Activated CD8-positive, alpha-beta memory T cell treated with anti-CD3 and anti-CD28 coated beads, Interleukin-2, amount 10 ng/mL, durations not matched to agents 7 days and 5 days (primary cell): ENCODE measurements around the gene HECTD1. TPM values are rescaled to one million over a fixed set of nuclear protein-coding genes. Genes with fewer than 3 reads are reported as not detected.

Experiments
- ATAC-seq: fragments of 150-1000 bp; cut with Tn5 transposase; one replicate; pipeline ENCODE4 v1.10.0; 2021; ENCODE audit warnings: moderate library complexity
- CTCF ChIA-PET: fragments of 350-600 bp; sonication (Branson Sonifier 250); formaldehyde crosslinking; loops from one replicate; lab custom pipeline; 2021; ENCODE audit warnings: antibody characterized with exemption; lab: Charles Lee
- DNase-seq: peaks from one replicate; pipeline ENCODE4 v3.0.0-alpha.2; 2020
- H3K27ac Mint-ChIP-seq: one replicate; pipeline ENCODE4 v1.8.0; 2021; ENCODE audit warnings: mild to moderate bottlenecking, mixed read lengths
- H3K27me3 Mint-ChIP-seq: one replicate; pipeline ENCODE4 v1.8.0; 2021; ENCODE audit warnings: mixed read lengths
- H3K36me3 Mint-ChIP-seq: one replicate; pipeline ENCODE4 v1.8.0; 2021; ENCODE audit warnings: mild to moderate bottlenecking, mixed read lengths
- H3K4me1 Mint-ChIP-seq: one replicate; pipeline ENCODE4 v1.8.0; 2021; ENCODE audit warnings: mixed read lengths
- H3K4me3 Mint-ChIP-seq: one replicate; pipeline ENCODE4 v1.8.0; 2021; ENCODE audit warnings: mild to moderate bottlenecking, moderate library complexity, mixed read lengths
- H3K9me3 Mint-ChIP-seq: one replicate; pipeline ENCODE4 v1.8.0; 2022; ENCODE audit warnings: low read depth, mixed read lengths
- total RNA-seq, 2 experiments: library from RNA; stranded (reverse); gene quantifications; one replicate each; pipeline ENCODE4 v1.2.3, GENCODE V29; 2021

HECTD1 gene
- total RNA-seq, 2 experiments from 2014 or later: 91.0 to 105 TPM

DNA sequence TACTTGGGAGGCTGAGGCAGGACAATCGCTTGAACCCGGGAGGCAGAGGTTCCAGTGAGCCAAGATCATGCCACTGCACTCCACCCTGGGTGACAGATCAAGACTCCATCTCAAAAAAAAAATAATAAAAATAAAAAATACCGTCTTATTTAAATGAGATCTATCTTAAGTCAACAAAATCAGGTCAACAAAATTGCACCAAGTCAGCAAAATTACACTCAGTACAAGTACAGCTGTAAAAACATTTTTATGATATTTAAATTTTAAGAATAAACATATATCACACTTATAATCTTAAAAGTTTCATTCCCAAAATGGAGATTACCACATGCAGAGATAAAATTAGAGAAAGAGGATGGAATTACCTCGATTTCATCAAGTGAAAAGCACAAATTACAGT, 33.2 kb downstream of the HECTD1 start:
- Mint-ChIP-seq H3K27me3 (no peaks in the 10 kb centered on the region), H3K4me1 (no peaks in the 10 kb centered on the region), H3K36me3 (peaks cover 42% of the 10 kb centered on the region), H3K27ac (no peak overlapping the region), H3K4me3 (no peak overlapping the region), H3K9me3 (no peaks in the 10 kb centered on the region)
- CTCF ChIA-PET: no interaction called here
- ATAC-seq (no peak), DNase-seq (no peak)

DNA sequence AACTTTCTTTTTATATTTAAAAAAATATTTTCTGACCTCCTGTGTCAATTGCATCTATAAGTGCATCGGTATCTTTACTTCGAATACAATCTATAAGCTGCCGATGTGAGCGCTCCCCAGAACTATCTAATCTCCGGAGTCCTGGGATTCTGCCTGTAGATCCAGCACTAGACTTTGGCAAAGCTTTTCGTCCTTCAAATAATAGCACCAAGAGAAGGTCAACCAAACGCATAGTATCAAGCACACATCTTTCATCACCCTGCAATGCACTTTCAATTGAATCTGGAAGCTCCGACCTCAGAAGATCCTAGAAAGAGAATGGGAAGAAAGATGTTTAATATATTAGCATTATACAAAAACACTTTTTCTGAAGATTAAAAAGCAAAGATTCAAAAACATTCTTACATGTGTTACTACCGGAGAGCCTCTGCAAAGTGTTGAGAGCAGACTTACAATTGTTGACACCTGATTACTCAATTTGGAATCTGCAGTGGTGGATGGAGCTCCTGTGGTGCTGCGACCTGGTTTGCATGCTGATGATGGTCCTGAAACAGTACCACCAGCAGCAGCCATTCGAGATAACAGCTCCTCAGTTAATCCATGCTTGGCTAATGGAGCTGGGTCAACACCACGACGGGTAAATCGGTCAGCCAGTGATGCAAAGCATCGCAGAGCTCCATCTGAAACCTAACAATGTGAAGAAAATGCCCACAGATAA, 34.3 kb downstream of the HECTD1 start:
- Mint-ChIP-seq H3K4me1 (no peaks in the 10 kb centered on the region), H3K27ac (no peak overlapping the region), H3K27me3 (no peaks in the 10 kb centered on the region), H3K36me3 (peaks cover 45% of the 10 kb centered on the region), H3K4me3 (no peak overlapping the region), H3K9me3 (no peaks in the 10 kb centered on the region)
- CTCF ChIA-PET: no interaction called here
- ATAC-seq: no peak
- no peak for DNase-seq

DNA sequence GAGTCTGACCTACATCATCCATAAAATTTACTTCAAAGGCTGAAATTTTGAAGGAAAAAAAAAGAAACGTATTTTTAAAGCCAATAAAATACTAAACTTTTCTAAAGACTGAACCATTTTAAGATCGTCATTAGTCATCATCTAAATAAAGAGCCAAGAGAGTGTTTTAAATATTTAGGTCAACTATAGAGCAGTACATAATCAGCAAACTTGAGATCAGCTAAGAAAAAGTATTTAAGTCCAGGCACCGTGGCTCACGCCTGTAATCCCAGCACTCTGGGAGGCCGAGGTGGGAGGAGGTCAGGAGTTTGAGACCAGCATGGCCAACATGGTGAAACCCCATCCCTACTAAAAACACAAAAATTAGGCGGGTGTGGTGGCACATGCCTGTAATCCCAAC, 35.5 kb downstream of the HECTD1 start:
- Mint-ChIP-seq H3K36me3 (peaks cover 48% of the 10 kb centered on the region), H3K4me3 (no peak overlapping the region), H3K27ac (no peak overlapping the region), H3K4me1 (no peaks in the 10 kb centered on the region), H3K27me3 (no peaks in the 10 kb centered on the region), H3K9me3 (no peaks in the 10 kb centered on the region)
- DNase-seq (no peak), ATAC-seq (no peak)
- CTCF ChIA-PET: no interaction called here

DNA sequence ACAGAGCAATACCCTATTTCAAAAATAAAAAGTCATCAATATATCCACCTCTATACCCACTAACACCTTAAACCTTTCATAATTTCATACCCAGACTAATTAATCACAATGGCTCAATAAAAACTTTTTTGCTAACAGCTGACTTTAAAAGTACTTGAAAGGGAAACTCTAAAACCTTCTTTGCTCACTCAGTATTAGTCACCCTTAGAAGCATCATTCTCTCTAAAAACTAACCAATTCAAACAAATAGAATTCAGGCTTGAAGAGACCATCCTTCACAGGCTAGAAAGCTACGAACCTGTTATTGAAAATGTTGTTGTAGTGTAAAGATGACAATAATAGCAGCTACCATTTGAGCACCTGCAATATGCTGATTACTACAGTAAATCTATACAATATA, 37.2 kb downstream of the HECTD1 start:
- Mint-ChIP-seq H3K36me3 (peaks cover 43% of the 10 kb centered on the region), H3K27me3 (no peaks in the 10 kb centered on the region), H3K27ac (no peak overlapping the region), H3K4me3 (no peak overlapping the region), H3K4me1 (no peaks in the 10 kb centered on the region), H3K9me3 (no peaks in the 10 kb centered on the region)
- no peak for DNase-seq
- no peak for ATAC-seq
- CTCF ChIA-PET: interaction anchor here (0.6 to 1.5 kb wide), 2 partner anchors 26 to 41 kb away, joined by 3 read pairs; no protein-coding TSS in a partner anchor

DNA sequence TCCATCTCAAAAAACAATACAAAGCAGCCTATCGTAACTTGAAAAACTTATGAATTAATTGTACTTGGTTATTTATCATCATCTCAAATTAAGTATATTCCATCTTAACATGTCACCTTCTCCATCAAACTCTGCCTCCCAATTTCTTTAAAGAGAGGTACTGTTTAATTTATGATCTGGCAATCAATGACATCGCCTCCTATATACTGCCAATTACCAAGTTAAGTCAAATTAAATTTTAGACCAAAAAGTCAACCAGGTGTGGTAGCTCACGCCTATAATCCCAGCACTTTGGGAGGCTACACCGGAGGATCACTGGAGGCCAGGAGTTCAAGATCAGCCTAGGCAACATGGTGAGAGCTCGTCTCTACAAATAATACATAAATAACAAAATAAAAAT, 37.7 kb downstream of the HECTD1 start:
- ATAC-seq (no peak), DNase-seq (no peak)
- CTCF ChIA-PET: interaction anchor here (0.6 to 1.5 kb wide), 2 partner anchors 26 to 41 kb away, joined by 3 read pairs; no protein-coding TSS in a partner anchor
- Mint-ChIP-seq H3K27me3 (no peaks in the 10 kb centered on the region), H3K36me3 (peaks cover 42% of the 10 kb centered on the region), H3K9me3 (no peaks in the 10 kb centered on the region), H3K4me1 (no peaks in the 10 kb centered on the region), H3K27ac (no peak overlapping the region), H3K4me3 (no peak overlapping the region)

DNA sequence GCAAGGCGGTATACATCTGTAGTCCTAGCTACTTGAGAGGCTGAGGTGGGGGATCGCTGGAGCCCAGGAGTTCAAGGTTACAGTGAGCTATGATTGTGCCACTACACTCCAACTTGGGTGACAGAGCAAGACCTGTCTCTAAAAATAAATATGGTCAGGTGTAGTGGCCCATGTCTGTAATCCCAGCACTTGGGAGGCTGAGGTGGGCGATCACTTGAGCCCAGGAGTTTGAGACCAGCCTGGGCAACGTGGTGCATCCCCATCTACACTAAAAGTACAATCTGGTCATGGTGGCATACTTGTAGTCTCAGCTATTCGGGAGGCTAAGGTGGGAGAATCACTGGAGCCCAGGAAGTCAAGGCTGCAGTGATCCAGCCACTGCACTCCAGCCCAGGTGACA, 40.6 kb downstream of the HECTD1 start:
- no peak overlapping the region for H3K27ac Mint-ChIP-seq
- no peak for DNase-seq
- no peaks in the 10 kb centered on the region for H3K27me3 Mint-ChIP-seq
- ATAC-seq: no peak
- no peaks in the 10 kb centered on the region for H3K4me1 Mint-ChIP-seq
- CTCF ChIA-PET: interaction anchor here (1.2 kb wide), 1 partner anchor 41 kb away, joined by 3 read pairs; the partner anchor contains the start of gene HECTD1
- peaks cover 36% of the 10 kb centered on the region for H3K36me3 Mint-ChIP-seq
- H3K4me3 Mint-ChIP-seq: no peak overlapping the region
- no peaks in the 10 kb centered on the region for H3K9me3 Mint-ChIP-seq

DNA sequence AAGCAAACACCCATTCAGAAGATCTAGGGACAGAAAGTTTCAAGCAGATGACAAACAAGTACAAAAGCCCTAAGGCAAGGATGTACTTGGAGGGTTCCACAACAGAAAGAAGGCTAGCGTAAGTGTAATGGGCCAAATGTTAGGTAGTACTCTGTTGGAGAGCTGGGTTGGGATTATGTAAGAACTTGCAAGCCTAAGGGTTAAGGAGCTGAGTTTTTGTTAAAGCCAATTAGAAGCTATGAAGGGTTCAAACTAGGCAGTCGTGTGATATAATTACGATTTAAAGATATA, 41.4 kb downstream of the HECTD1 start:
- Mint-ChIP-seq H3K27me3 (no peaks in the 10 kb centered on the region), H3K4me1 (no peaks in the 10 kb centered on the region), H3K36me3 (peaks cover 35% of the 10 kb centered on the region), H3K9me3 (no peaks in the 10 kb centered on the region), H3K27ac (no peak overlapping the region), H3K4me3 (no peak overlapping the region)
- ATAC-seq (no peak), DNase-seq (no peak)
- CTCF ChIA-PET: interaction anchor here (0.8 to 1.2 kb wide), 2 partner anchors 9 to 42 kb away, joined by 3 read pairs; partner anchors contain the start of gene HECTD1

DNA sequence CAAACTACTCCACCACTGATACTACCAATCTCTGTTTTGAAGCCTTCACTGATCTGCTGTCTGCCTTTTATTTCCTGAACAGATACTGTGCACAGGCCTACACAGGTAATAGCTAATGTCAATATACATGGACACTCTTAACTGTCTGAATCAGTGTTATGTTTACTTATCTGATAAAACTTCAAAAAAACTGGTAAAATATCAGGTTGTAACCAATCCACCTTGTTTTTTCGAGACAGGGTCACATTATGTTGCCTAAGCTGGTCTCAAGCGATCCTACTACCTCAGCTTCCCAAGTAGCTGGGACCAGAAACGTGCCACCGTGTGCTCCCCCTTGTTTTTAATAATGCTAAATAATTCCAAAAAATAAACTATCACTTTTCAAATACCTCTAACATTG, 43.5 kb downstream of the HECTD1 start:
- no peaks in the 10 kb centered on the region for H3K9me3 Mint-ChIP-seq
- no peaks in the 10 kb centered on the region for H3K27me3 Mint-ChIP-seq
- no peak overlapping the region for H3K27ac Mint-ChIP-seq
- no peak overlapping the region for H3K4me3 Mint-ChIP-seq
- ATAC-seq (no peak), DNase-seq (no peak)
- CTCF ChIA-PET: interaction anchor here (1.4 kb wide), 1 partner anchor 25 kb away, joined by 3 read pairs; no protein-coding TSS in a partner anchor
- no peaks in the 10 kb centered on the region for H3K4me1 Mint-ChIP-seq
- peaks cover 23% of the 10 kb centered on the region for H3K36me3 Mint-ChIP-seq

DNA sequence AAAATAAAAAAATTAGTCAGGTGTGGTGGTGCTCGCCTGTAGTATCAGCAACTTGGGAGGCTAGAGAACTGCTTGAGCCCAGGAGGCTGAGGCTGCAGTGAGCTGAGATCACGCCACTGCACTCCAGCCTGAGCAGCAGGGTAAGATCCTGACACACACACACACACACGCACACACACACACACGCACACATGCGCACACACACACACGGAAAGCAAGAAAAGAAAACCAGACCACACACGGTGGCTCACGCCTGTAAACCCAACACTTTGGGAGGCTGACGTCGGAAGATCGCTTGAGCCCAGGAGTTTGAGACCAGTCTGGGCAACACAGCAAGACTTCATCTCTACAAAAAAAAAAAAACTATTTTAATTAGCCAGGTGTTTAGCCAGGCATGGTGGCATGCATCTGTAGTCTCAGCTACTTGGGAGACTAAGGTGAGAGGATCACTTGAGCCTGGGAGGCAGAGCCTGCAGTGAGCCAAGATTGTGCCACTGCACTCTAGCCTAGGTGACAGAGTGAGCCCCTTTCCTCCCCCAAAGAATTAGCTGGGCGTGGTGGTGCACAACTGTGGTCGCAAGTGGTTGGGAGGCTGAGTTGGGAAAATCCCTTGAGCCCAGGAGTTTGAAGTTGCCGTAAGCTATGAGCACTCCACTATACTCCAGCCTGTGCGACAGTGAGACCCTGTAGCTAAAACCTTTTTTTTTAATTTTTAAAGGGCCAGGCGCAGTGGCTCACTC, 44.5 kb downstream of the HECTD1 start:
- Mint-ChIP-seq H3K36me3 (peaks cover 20% of the 10 kb centered on the region), H3K27me3 (no peaks in the 10 kb centered on the region), H3K4me3 (no peak overlapping the region), H3K27ac (no peak overlapping the region), H3K9me3 (no peaks in the 10 kb centered on the region), H3K4me1 (no peaks in the 10 kb centered on the region)
- DNase-seq: no peak
- no peak for ATAC-seq
- CTCF ChIA-PET: no interaction called here

DNA sequence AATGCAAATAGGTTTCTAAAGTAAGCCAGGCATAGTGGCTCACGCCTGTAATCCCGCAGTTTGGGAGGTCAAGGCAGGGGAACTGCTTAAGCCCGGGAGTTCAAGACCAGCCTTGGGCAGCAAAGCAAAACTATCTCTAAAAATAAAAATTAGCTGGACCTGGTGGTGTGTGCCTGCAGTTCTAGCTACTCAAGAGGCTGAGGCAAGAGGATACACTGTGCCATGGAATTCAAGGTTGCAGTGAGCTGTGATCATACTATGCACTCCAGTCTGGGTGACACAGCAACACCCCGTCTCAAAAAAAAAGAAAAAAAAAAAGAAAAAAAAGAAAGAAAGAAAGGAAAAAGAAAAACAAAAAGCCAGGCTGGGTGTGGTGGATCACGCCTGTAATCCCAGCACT, 46.3 kb downstream of the HECTD1 start:
- ATAC-seq: no peak
- no peak for DNase-seq
- Mint-ChIP-seq H3K27ac (no peak overlapping the region), H3K36me3 (peaks cover 18% of the 10 kb centered on the region), H3K9me3 (no peaks in the 10 kb centered on the region), H3K27me3 (no peaks in the 10 kb centered on the region), H3K4me3 (no peak overlapping the region), H3K4me1 (no peaks in the 10 kb centered on the region)
- CTCF ChIA-PET: no interaction called here

DNA sequence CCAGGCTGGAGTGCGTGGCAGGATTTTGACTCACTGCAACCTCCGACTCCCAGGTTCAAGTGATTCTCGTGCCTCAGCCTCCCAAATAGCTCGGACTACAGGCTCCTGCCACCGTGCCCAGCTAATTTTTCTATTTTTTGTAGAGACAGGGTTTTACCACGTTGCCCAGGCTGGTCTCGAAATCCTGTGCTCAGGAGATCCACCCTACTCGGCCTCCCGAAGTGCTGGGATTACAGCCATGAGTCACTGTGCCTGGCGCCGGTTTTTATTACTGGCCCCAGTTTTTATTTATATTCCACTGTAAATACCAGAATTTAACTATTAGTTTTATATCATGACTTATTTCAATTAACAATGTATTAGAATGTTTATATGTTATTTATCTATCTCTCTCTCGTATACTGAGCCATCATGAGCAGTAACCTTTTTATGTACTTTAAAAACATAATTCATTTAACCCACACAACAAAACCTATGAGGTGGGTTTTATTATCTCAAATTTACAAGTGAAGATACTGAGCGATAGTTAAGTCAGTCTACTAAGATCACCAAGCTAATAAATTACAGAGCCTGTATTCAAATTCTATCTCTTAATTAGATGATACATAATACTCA, 47.8 kb downstream of the HECTD1 start:
- no peaks in the 10 kb centered on the region for H3K27me3 Mint-ChIP-seq
- no peaks in the 10 kb centered on the region for H3K9me3 Mint-ChIP-seq
- H3K36me3 Mint-ChIP-seq: peaks cover 20% of the 10 kb centered on the region
- ATAC-seq: no peak
- H3K27ac Mint-ChIP-seq: no peak overlapping the region
- CTCF ChIA-PET: interaction anchor here (0.7 to 1.5 kb wide), 2 partner anchors 11 to 313 kb away, joined by 3 read pairs; no protein-coding TSS in a partner anchor
- no peaks in the 10 kb centered on the region for H3K4me1 Mint-ChIP-seq
- DNase-seq: no peak
- no peak overlapping the region for H3K4me3 Mint-ChIP-seq

DNA sequence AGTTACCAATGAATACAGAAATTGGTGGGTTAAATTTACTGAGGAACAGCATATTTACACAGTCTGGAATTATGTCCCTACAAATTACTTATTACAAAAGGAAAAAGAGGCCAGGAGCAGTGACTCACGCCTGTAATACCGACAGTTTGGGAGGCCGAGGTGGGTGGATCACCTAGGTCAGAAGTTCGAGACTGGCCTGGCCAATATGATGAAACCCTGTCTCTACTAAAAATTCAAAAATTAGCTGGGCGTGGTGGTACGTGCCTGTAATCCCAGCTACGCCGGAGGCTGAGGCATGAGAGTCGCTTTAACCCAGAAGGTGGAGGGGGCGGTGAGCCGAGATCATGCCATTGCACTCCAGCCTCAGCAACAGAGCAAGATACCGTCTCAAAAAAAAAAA, 52.6 kb downstream of the HECTD1 start:
- no peak overlapping the region for H3K4me3 Mint-ChIP-seq
- DNase-seq: no peak
- no peak overlapping the region for H3K27ac Mint-ChIP-seq
- CTCF ChIA-PET: no interaction called here
- no peak for ATAC-seq
- no peaks in the 10 kb centered on the region for H3K4me1 Mint-ChIP-seq
- H3K9me3 Mint-ChIP-seq: no peaks in the 10 kb centered on the region
- H3K27me3 Mint-ChIP-seq: no peaks in the 10 kb centered on the region
- peaks cover 31% of the 10 kb centered on the region for H3K36me3 Mint-ChIP-seq

DNA sequence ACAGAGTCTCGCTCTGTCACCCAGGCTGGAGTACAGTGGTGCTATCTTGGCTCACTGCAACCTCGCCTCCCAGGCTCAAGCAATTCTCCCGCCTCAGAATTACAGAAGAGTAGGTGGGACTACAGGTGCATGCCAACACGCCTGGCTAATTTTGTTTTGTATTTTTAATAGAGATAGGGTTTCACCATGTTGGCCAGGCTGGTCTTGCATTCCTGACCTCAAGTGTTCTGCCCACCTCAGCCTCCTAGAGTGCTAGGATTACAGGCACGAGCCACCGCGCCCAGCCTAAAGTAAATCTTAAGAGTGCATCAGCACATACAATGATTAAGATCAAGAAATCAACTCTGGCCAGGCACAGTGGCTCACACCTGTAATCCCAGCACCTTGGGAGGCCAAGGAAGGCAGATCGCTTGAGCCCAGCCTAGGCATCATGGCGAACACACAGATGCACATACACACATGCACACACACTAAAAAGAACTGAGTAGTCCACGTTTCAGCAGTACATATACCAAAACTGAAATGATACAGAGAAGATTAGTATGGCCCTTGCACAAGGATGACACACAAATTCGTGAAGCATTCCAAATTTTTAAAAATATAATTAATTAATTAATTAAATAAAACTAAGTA, 65.0 kb downstream of the HECTD1 start:
- ATAC-seq (no peak), DNase-seq (no peak)
- peaks cover 2% of the 10 kb centered on the region for H3K4me1 Mint-ChIP-seq
- CTCF ChIA-PET: no interaction called here
- no peaks in the 10 kb centered on the region for H3K9me3 Mint-ChIP-seq
- H3K36me3 Mint-ChIP-seq: peaks cover 32% of the 10 kb centered on the region
- no peaks in the 10 kb centered on the region for H3K27me3 Mint-ChIP-seq
- H3K4me3 Mint-ChIP-seq: no peak overlapping the region
- H3K27ac Mint-ChIP-seq: no peak overlapping the region
